ENCODE results near the gene CTNNA3. TPM values are rescaled to one million over a fixed set of nuclear protein-coding genes. Genes with fewer than 3 reads are reported as not detected.

Gene CTNNA3
- total RNA-seq, 2 donors from 2014 or later, result 3.2 to 7.2 TPM

- Mint-ChIP-seq H3K36me3 (ENCODE audit: low read depth) (peaks cover under 1% of the 10 kb centered on the region), H3K4me3 (no peak overlapping the region), H3K4me1 (no peaks in the 10 kb centered on the region), H3K9me3 (peaks cover 5% of the 10 kb centered on the region), H3K27ac (no peak overlapping the region), H3K27me3 (ENCODE audit: insufficient read depth) (no peaks in the 10 kb centered on the region)
- no peak for DNase-seq
- no peak for TF ChIP-seq CTCF (conservative IDR thresholded peaks at IDR 0.05)
- Histone ChIP-seq H3K36me3 (ENCODE audit: control insufficient read depth, insufficient read depth, low read length) (no peaks in the 10 kb centered on the region), H3K9me3 (ENCODE audit: control insufficient read depth, low read length) (peaks cover 20% of the 10 kb centered on the region), H3K27ac (ENCODE audit: low read depth, low read length) (no peak overlapping the region), H3K27me3 (ENCODE audit: control insufficient read depth, insufficient read depth, low read length, poor library complexity, severe bottlenecking) (no peaks in the 10 kb centered on the region), H3K9ac (ENCODE audit: extremely low read depth, low read length, poor library complexity, severe bottlenecking) (no peak overlapping the region), H3K4me1 (ENCODE audit: control insufficient read depth, insufficient read depth, low read length) (no peaks in the 10 kb centered on the region), H3K4me3 (ENCODE audit: low read length) (no peak overlapping the region)
- whole genome bisulfite sequencing, 2 experiments (ENCODE audit: insufficient coverage in 1 of 2, insufficient read length in 1 of 2), result 81 to 89% methylated on average over 1 to 3 of the region's 3 CpGs
These were observed 1473.4 kb downstream of the CTNNA3 start for GRCh38 chr10:66222462-66223046.

GRCh38 chr10:66218981-66219587 is 1476.9 kb downstream of the CTNNA3 start:
- Mint-ChIP-seq H3K4me3 (no peak overlapping the region), H3K4me1 (no peaks in the 10 kb centered on the region), H3K27me3 (ENCODE audit: insufficient read depth) (no peaks in the 10 kb centered on the region), H3K36me3 (ENCODE audit: low read depth) (no peaks in the 10 kb centered on the region), H3K27ac (no peak overlapping the region), H3K9me3 (no peaks in the 10 kb centered on the region)
- 88 to 100% methylated on average over 2 to 4 of the region's 5 CpGs for WGBS, 2 experiments (ENCODE audit: insufficient coverage in 1 of 2, insufficient read length in 1 of 2)
- Histone ChIP-seq H3K4me1 (ENCODE audit: control insufficient read depth, insufficient read depth, low read length) (no peaks in the 10 kb centered on the region), H3K9ac (ENCODE audit: extremely low read depth, low read length, poor library complexity, severe bottlenecking) (no peak overlapping the region), H3K36me3 (ENCODE audit: control insufficient read depth, insufficient read depth, low read length) (no peaks in the 10 kb centered on the region), H3K9me3 (ENCODE audit: control insufficient read depth, low read length) (no peaks in the 10 kb centered on the region), H3K27ac (ENCODE audit: low read depth, low read length) (no peak overlapping the region), H3K4me3 (ENCODE audit: low read length) (no peak overlapping the region), H3K27me3 (ENCODE audit: control insufficient read depth, insufficient read depth, low read length, poor library complexity, severe bottlenecking) (no peaks in the 10 kb centered on the region)
- no peak for DNase-seq
- TF ChIP-seq CTCF (conservative IDR thresholded peaks at IDR 0.05), result no peak

- Mint-ChIP-seq H3K4me3 (no peak overlapping the region), H3K4me1 (no peaks in the 10 kb centered on the region), H3K36me3 (ENCODE audit: low read depth) (no peaks in the 10 kb centered on the region), H3K27me3 (ENCODE audit: insufficient read depth) (no peaks in the 10 kb centered on the region), H3K9me3 (no peaks in the 10 kb centered on the region), H3K27ac (no peak overlapping the region)
- TF ChIP-seq CTCF (conservative IDR thresholded peaks at IDR 0.05), result no peak
- Histone ChIP-seq H3K27me3 (ENCODE audit: control insufficient read depth, insufficient read depth, low read length, poor library complexity, severe bottlenecking) (no peaks in the 10 kb centered on the region), H3K9me3 (ENCODE audit: control insufficient read depth, low read length) (no peaks in the 10 kb centered on the region), H3K27ac (ENCODE audit: low read depth, low read length) (no peak overlapping the region), H3K9ac (ENCODE audit: extremely low read depth, low read length, poor library complexity, severe bottlenecking) (no peak overlapping the region), H3K36me3 (ENCODE audit: control insufficient read depth, insufficient read depth, low read length) (no peaks in the 10 kb centered on the region), H3K4me3 (ENCODE audit: low read length) (no peak overlapping the region), H3K4me1 (ENCODE audit: control insufficient read depth, insufficient read depth, low read length) (no peaks in the 10 kb centered on the region)
- no peak for DNase-seq
- WGBS, 2 experiments (ENCODE audit: insufficient coverage in 1 of 2, insufficient read length in 1 of 2), result 80 to 90% methylated on average over 2 of the region's 2 CpGs
These were observed 1477.7 kb downstream of the CTNNA3 start for GRCh38 chr10:66218289-66218688.
